ENCODE results near the gene CTDSPL. TPM values are rescaled to one million over a fixed set of nuclear protein-coding genes. Genes with fewer than 3 reads are reported as not detected.
A peak's percentile ranks its signal among the peaks of the same experiment; 100 is the strongest.

The CTDSPL gene
- total and polyA plus RNA-seq, 2 of the 8 experiments (the other 6 are each of a cell fraction or from before 2014, with no cell fraction given): 20.3 to 42.2 TPM

DNA sequence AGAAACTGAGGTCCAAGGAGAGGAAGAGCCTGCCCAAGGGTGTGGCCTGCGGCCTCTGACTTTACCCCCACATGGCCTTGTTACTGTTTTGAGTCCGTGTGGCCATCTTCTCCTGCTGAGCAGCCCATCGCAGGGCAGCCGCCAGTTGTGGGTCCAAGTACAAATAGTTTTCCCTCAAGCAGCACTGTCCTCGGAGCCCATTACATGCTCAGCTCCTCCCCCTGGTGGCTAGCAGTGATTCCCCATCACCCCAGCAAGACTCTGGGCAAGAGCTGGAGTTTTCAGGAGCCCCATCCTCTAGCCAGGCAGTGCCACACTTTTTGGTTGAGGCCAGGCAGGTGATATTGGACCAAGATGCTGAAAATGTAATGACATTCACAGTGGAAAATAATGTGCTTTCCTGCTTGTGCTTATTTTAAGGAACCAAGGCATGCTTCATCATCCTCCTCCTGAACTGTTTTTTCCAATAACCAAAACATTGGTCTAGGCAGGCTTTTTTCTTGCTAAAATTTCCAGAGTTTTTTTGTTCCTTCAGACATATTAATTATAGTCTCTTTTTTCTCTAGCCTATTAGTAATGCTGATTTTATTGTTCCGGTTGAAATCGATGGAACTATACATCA, 105.7 kb downstream of the CTDSPL start (continued):
- TF ChIP-seq CHD2 (IDR thresholded peaks at IDR 0.05; ENCODE audit: low read length) (no peak), USF2 (IDR thresholded peaks at IDR 0.05; ENCODE audit: low read length) (no peak), RAD21 (IDR thresholded peaks at IDR 0.05 in 1 of 2, conservative IDR thresholded peaks at IDR 0.05 in 1 of 2; ENCODE audit: low read depth in 2 of 2, low read length in 2 of 2) (peak; percentile 84 to 90), RNF2 (IDR thresholded peaks at IDR 0.05; ENCODE audit: borderline replicate concordance, low read depth, low read length, missing control alignments, poor library complexity, severe bottlenecking) (no peak), BCL11A (IDR thresholded peaks at IDR 0.05; ENCODE audit: low read depth in 2 of 2, low read length in 2 of 2) (no peak), TAF7 (optimal IDR thresholded peaks at IDR 0.05; ENCODE audit: borderline replicate concordance, low read depth, low read length) (no peak), PHF8 (conservative IDR thresholded peaks at IDR 0.05; ENCODE audit: low read depth, low read length) (no peak), SRF (IDR thresholded peaks at IDR 0.05; ENCODE audit: low read depth, low read length) (no peak), KDM5A (IDR thresholded peaks at IDR 0.05; ENCODE audit: low read length) (no peak), ASH2L (IDR thresholded peaks at IDR 0.05; ENCODE audit: low read length) (peak; percentile 21), SIX5 (IDR thresholded peaks at IDR 0.05; ENCODE audit: low read depth, low read length) (no peak), YY1 (IDR thresholded peaks at IDR 0.05; ENCODE audit: low read depth, low read length) (no peak), EZH2 (IDR thresholded peaks at IDR 0.05; ENCODE audit: low read depth, low read length, severe bottlenecking) (no peak), POLR2AphosphoS5 (IDR thresholded peaks at IDR 0.05; ENCODE audit: low read depth, low read length) (no peak), RBBP5 (IDR thresholded peaks at IDR 0.05; ENCODE audit: borderline replicate concordance, low read depth, low read length) (no peak), CTCF (IDR thresholded peaks at IDR 0.05; ENCODE audit: control extremely low read depth in 1 of 3, insufficient read depth in 1 of 3, low read depth in 1 of 3, low read length in 3 of 3) (peak; percentile 91 to 98 (median 92)), SIN3A (conservative IDR thresholded peaks at IDR 0.05 in 1 of 2, IDR thresholded peaks at IDR 0.05 in 1 of 2; ENCODE audit: low read depth in 1 of 2, low read length in 2 of 2) (no peak), JUN (IDR thresholded peaks at IDR 0.05; ENCODE audit: low read depth, low read length) (no peak), CREB1 (IDR thresholded peaks at IDR 0.05) (no peak), MAFK (IDR thresholded peaks at IDR 0.05; ENCODE audit: low read depth, low read length) (no peak), SAP30 (IDR thresholded peaks at IDR 0.05; ENCODE audit: insufficient read depth, insufficient replicate concordance, low read length) (no peak)
